ENCODE data around the gene BACE1-AS.

GRCh38 chr11:117251506-117251905 is 39.6 kb upstream of the BACE1-AS start:
- TF ChIP-seq CTCF (IDR thresholded peaks at IDR 0.05): no peak
- no peak for TF ChIP-seq POLR2A (IDR thresholded peaks at IDR 0.05)
